Thyroid gland (tissue), 4 donors: ENCODE measurements around the gene CHCHD6.

Experiments
- CTCF ChIP-seq, 6 experiments: fragments of 200-600 bp in 3 of 6; fragments of 450-650 bp in 3 of 6; sonication (generic) in 3 of 6; IDR thresholded peaks; one replicate each; pipeline ENCODE4 v1.5.1; 2016 to 2019; ENCODE audit warnings: antibody characterized with exemption in 6 of 6, mild to moderate bottlenecking in 2 of 6, inconsistent platforms in 1 of 6, moderate library complexity in 1 of 6
- POLR2A ChIP-seq, 2 donors: fragments of 450-650 bp; IDR thresholded peaks; one replicate each; pipeline ENCODE4 v1.6.1; 2017; ENCODE audit warnings: antibody characterized with exemption in 2 of 2, mild to moderate bottlenecking in 2 of 2, moderate library complexity in 1 of 2

- no peak for TF ChIP-seq CTCF (IDR thresholded peaks at IDR 0.05)
- TF ChIP-seq POLR2A (IDR thresholded peaks at IDR 0.05), result no peak
Measured at GRCh38 chr3:126897943-126898342, 193.9 kb downstream of the CHCHD6 start.
